PFSK-1 (cell line): ENCODE results near the gene F2R.

Source experiments
- FOXP2 ChIP-seq: optimal IDR thresholded peaks from 2 replicates; pipeline ENCODE3; 2011; ENCODE audit warnings: borderline replicate concordance, control low read depth, inconsistent platforms; ENCODE audit not compliant: insufficient read depth; ENCODE audit errors: extremely low read length, extremely low read depth
- POLR2AphosphoS5 ChIP-seq: IDR thresholded peaks from 2 replicates; pipeline ENCODE4 v1.6.1; 2012; ENCODE audit warnings: low read depth, mild to moderate bottlenecking, control low read depth, low read length, moderate library complexity
- SIN3A ChIP-seq: IDR thresholded peaks from 2 replicates; pipeline ENCODE4 v1.6.1; 2012; ENCODE audit warnings: mild to moderate bottlenecking, low read length, moderate library complexity, borderline replicate concordance; ENCODE audit not compliant: insufficient read depth
- TAF1 ChIP-seq: IDR thresholded peaks from 2 replicates; pipeline ENCODE4 v1.6.1; 2012; ENCODE audit warnings: low read length, control low read depth, borderline replicate concordance; ENCODE audit not compliant: insufficient read depth
- TF ChIP-seq, protein P1 (sequence below), 2 experiments: IDR thresholded peaks; 2 replicates each; pipeline versions ENCODE4 v1.6.1 to v1.8.0; 2011 to 2012; ENCODE audit warnings: low read depth in 2 of 2, low read length in 2 of 2, control low read depth in 1 of 2, inconsistent platforms in 1 of 2, mild to moderate bottlenecking in 1 of 2, moderate library complexity in 1 of 2; ENCODE audit not compliant: insufficient read depth in 1 of 2

F2R gene

DNA sequence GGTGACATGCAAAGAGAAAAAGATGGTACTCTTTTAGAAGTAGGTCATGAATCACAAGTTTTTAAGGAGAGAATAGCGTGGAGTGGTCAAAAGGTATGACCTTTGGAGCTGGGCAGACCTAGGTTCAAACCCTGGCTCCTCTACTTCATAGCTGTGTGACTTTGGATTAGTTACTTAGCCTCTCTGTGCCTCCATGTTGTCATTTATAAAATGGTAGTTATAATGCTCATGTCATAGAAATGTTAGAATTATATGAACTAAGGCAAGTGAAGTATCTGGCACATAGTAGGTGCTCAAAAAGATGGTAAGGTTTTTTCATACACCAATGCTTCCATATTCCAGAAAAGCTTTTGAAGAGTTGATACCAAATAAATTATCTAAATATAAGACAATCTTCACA, 7.3 kb downstream of the F2R start:
- TF ChIP-seq FOXP2 = no peak

DNA sequence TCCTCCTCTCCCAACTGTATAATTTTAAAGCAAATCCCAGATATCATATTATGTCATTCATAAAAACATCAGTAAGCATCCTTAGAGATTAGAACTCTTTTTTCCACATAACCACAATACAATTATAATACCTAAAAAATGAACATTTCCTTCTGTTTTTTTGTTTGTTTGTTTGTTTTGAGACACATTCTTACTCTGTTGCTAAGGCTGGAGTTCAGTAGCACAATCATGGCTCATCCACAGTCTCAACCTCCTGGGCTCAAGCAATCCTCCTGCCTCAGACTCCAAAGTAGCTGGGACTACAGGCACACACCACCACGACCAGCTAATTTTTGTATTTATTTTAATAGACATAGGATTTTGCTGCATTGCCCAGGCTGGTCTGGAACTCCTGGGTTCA, 8.0 kb downstream of the F2R start:
- TF ChIP-seq POLR2AphosphoS5 = no peak
- TF ChIP-seq, protein P1, sequence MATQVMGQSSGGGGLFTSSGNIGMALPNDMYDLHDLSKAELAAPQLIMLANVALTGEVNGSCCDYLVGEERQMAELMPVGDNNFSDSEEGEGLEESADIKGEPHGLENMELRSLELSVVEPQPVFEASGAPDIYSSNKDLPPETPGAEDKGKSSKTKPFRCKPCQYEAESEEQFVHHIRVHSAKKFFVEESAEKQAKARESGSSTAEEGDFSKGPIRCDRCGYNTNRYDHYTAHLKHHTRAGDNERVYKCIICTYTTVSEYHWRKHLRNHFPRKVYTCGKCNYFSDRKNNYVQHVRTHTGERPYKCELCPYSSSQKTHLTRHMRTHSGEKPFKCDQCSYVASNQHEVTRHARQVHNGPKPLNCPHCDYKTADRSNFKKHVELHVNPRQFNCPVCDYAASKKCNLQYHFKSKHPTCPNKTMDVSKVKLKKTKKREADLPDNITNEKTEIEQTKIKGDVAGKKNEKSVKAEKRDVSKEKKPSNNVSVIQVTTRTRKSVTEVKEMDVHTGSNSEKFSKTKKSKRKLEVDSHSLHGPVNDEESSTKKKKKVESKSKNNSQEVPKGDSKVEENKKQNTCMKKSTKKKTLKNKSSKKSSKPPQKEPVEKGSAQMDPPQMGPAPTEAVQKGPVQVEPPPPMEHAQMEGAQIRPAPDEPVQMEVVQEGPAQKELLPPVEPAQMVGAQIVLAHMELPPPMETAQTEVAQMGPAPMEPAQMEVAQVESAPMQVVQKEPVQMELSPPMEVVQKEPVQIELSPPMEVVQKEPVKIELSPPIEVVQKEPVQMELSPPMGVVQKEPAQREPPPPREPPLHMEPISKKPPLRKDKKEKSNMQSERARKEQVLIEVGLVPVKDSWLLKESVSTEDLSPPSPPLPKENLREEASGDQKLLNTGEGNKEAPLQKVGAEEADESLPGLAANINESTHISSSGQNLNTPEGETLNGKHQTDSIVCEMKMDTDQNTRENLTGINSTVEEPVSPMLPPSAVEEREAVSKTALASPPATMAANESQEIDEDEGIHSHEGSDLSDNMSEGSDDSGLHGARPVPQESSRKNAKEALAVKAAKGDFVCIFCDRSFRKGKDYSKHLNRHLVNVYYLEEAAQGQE (IDR thresholded peaks at IDR 0.05; ENCODE audit: insufficient read depth in 1 of 2, low read depth in 2 of 2, low read length in 2 of 2) = no peak
- no peak for TF ChIP-seq FOXP2
- no peak for TF ChIP-seq TAF1
- no peak for TF ChIP-seq SIN3A

DNA sequence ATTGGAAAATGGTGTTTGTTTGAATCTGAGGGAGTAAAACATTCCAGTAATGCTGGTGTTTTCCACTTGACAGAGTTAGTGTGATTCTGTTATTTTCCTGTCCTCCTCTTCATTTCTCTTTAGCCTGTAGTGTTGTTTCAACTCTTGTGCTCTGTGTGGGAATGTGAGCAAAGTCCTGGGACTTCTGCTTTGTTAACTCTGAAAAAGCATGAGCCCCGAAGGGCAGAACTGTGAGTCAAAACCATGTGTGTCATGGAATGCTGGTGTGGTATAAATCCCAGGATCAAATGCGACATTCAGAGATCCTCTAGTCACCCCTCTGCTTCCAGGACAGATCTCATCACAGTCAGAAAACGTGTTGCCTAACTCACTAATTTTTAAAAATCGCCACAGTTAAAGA, 8.9 kb downstream of the F2R start:
- no peak for TF ChIP-seq POLR2AphosphoS5
- TF ChIP-seq TAF1 = no peak
- TF ChIP-seq, protein P1 (IDR thresholded peaks at IDR 0.05; ENCODE audit: insufficient read depth in 1 of 2, low read depth in 2 of 2, low read length in 2 of 2) = no peak
- TF ChIP-seq FOXP2 = no peak
- no peak for TF ChIP-seq SIN3A

DNA sequence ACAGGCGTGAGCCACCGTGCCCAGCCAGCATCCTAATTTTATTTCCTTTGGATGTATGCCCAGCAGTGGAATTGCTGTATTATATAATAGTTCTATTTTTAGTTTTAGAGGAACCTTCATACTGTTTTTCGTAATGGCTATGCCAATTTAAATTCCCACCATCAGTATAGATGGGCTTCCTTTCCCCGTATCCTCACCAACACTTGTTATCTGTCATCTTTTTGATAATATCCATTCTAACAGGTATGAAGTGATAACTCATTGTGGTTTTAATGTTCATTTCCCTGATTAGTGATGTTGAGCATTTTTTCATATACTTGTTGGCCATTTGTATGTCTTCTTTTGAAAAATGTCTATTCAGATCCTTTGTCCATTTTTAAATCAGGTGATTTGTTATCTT, 13.0 kb downstream of the F2R start:
- TF ChIP-seq FOXP2 (no peak), SIN3A (no peak), TAF1 (no peak), POLR2AphosphoS5 (no peak)
- TF ChIP-seq, protein P1 (IDR thresholded peaks at IDR 0.05; ENCODE audit: insufficient read depth in 1 of 2, low read depth in 2 of 2, low read length in 2 of 2) = no peak

DNA sequence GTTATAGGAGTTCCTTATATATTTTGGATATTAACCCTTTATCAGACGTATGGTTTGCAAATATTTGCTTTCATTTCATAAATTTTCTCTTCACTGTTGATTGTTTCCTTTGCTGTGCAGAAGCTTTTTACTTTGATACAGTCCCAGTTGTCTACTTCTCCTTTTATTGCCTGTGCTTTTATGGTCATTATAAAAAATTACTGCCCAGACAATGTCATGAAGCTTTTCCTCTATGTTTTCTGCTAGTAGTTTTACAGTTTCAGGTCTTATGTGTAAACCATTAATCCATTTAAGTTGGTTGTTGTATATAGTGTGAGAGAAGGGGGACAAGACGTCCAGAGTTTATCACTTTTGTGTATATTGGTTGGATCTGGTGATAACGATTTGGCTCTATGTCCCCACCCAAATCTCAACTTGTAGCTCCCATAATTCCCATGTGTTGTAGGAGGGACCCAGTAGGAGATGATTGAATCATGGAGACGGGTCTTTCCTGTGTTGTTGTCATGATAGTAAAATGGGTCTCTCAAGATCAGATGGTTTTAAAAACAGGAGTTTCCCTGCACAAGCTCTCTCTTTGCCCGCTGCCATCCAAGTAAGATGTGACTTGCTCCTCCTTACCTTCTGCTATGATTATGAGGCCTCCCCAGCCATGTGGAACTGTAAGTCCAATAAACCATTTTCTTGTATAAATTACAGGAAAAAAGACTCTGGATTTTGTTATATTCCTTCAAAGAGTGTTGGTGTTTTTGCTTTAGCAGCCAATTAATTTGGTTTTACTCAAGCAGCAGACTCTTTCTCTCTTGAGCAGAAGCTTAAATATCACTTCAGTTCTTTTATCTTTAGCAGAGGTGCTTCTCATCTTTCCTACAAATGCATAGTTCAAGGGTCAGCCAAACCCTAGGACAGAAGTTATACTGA, 13.7 kb downstream of the F2R start:
- no peak for TF ChIP-seq POLR2AphosphoS5
- no peak for TF ChIP-seq SIN3A
- TF ChIP-seq FOXP2 = no peak
- TF ChIP-seq, protein P1 (IDR thresholded peaks at IDR 0.05; ENCODE audit: insufficient read depth in 1 of 2, low read depth in 2 of 2, low read length in 2 of 2) = no peak
- no peak for TF ChIP-seq TAF1
